GM21717 (cell line): Measurements from ENCODE around the gene TRIM45.
"Not testable (repeated sequence)": the region's sequence is repeated elsewhere in the genome, so short reads cannot be mapped to it uniquely, and the experiment has no call there.

Experiments
- ATAC-seq: cut with Tn5 transposase; IDR thresholded peaks from one replicate; pipeline ENCODE4 v1.9.1; 2021; ENCODE audit warnings: mild to moderate bottlenecking, moderate library complexity; ENCODE audit not compliant: unreplicated experiment

The TRIM45 gene

GRCh38 chr1:117130526-117130925, 9.0 kb upstream of the TRIM45 start:
- no peak for ATAC-seq

GRCh38 chr1:117128323-117129079, 7.0 kb upstream of the TRIM45 start:
- no peak for ATAC-seq

- no peak for ATAC-seq
Measured at GRCh38 chr1:117127795-117128194, 6.2 kb upstream of the TRIM45 start.

- no peak for ATAC-seq
Measured at GRCh38 chr1:117124661-117125060, 3.1 kb upstream of the TRIM45 start.

- ATAC-seq: no peak
Measured at GRCh38 chr1:117123274-117123673, 1.7 kb upstream of the TRIM45 start.

- ATAC-seq: no peak
Measured at GRCh38 chr1:117122330-117123025, 929 bp upstream of the TRIM45 start.

- no peak for ATAC-seq
Measured at GRCh38 chr1:117120774-117121588, 568 bp downstream of the TRIM45 start.

GRCh38 chr1:117119144-117119543, 2.4 kb downstream of the TRIM45 start:
- ATAC-seq: not testable (repeated sequence)

- no peak for ATAC-seq
Measured at GRCh38 chr1:117118137-117118536, 3.4 kb downstream of the TRIM45 start.

- ATAC-seq: no peak
Measured at GRCh38 chr1:117117697-117118096, 3.9 kb downstream of the TRIM45 start.

GRCh38 chr1:117116784-117117130, 4.8 kb downstream of the TRIM45 start:
- ATAC-seq: no peak

GRCh38 chr1:117116090-117116783, 5.3 kb downstream of the TRIM45 start:
- no peak for ATAC-seq

GRCh38 chr1:117114877-117115276, 6.7 kb downstream of the TRIM45 start:
- ATAC-seq: no peak

- no peak for ATAC-seq
Measured at GRCh38 chr1:117113199-117113598, 8.3 kb downstream of the TRIM45 start.

- ATAC-seq: no peak
Measured at GRCh38 chr1:117112047-117112717, 9.4 kb downstream of the TRIM45 start.

GRCh38 chr1:117110774-117111173, 10.8 kb downstream of the TRIM45 start:
- no peak for ATAC-seq

GRCh38 chr1:117107364-117107763, 14.2 kb downstream of the TRIM45 start:
- no peak for ATAC-seq

GRCh38 chr1:117106478-117106877, 15.1 kb downstream of the TRIM45 start:
- ATAC-seq: no peak

GRCh38 chr1:117105722-117106121, 15.8 kb downstream of the TRIM45 start:
- no peak for ATAC-seq

GRCh38 chr1:117104986-117105385, 16.6 kb downstream of the TRIM45 start:
- ATAC-seq: no peak

GRCh38 chr1:117101858-117102257, 19.7 kb downstream of the TRIM45 start:
- not testable (repeated sequence) for ATAC-seq
